ENCODE data around the gene SRRM1. TPM values are rescaled to one million over a fixed set of nuclear protein-coding genes. Genes with fewer than 3 reads are reported as not detected.
"Not testable (repeated sequence)": the region's sequence is repeated elsewhere in the genome, so short reads cannot be mapped to it uniquely, and the experiment has no call there.

Gene SRRM1
- polyA plus RNA-seq, 10 donors: 64.4 to 128 (median 92.3) TPM

DNA sequence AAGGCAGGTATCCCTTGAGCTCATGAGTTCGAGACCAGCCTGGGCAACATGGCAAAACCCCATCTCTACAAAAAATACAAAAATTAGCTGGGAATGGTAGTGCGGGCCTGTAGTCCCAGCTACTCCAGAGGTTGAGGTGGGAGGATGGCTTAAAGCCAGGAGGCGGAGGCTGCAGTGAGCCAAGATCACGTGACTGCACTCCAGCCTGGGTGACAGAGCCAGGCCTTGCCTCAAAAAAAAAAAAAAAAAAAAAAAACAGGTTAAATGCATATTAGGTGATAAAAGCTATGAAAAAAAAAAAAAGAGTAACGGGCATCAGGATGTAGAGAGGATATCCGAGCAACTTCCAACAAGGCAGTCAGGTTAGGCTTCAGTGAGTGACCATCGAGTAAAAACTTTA lies 2.8 kb upstream of the SRRM1 start:
- peak in 2 of 3 donors; percentile 10 to 13 for DNase-seq

DNA sequence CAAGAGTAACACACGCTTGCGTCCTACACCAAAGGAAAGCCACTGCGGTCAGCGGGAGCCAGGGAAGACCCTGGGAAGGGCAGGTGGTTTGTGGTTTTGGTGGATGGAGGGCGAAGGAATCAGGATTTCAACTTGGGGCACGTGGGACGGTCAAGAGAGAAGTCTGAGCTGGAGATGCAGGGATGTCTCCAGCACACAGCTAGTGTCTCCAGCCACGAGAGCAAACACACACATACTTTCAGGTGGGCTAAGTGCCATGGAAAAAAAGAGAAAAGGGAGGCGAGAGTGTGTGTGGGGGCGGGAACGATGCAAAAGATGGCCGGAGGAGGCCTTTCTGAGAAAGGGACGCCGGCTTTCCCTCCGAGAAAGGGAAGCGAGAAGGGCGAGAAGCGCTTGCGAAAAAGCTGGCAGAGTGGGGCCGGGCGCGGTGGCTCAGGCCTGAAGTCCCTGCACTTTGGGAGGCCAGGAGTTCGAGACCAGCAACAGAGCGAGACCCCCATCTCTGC lies 1.4 kb upstream of the SRRM1 start:
- peak; percentile 27 to 83 (median 69) for DNase-seq

DNA sequence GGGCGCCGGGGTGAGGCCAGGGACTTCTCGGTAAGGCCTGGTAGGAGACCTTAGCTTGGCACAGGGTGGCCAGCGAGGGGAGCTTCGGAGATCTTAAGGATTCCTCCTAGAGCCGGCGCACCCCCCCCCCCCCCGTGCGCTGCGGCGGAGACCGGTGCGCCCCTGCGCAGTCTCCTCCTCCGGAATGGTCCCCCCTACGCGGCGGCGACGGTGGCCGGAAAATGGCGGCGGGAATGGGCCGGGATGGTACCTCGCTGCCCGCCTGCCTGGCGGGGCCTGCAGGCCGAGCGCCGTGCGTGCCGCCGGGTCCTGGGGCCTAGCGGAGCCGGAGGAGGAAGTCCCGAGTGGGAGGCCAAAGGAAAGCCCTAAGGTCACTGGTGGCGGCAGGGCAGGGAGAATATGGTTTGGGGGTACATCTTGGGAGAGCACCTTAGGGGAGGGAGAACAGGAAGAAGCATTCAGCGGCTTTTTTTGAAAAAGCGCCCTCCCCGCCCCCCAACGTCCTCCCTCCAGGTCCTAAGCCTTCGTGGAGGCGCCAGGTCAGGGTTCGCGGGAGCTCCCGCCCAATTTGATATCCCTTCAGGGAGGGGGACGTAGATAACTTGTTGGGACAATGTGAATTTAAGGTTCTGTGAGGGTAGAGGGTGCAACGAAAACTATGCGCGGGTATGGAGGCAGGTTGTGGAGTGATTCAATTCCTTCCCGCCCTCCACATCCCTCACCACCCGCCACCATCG lies 429 bp downstream of the SRRM1 start:
- DNase-seq: no peak

DNA sequence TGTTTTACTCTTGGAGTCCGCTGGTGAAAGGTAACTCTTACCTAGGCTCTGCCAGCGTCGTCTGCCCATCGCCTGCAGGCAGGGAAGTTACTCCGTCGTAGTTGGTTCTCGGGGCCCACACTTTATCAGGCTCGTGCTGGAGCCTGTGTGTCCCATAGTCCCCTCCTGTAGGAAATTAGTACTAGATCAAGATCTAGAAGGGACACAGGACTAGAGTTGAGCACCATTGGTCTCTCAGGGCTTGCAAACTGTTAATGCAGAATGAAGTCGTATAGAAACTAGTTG lies 940 bp downstream of the SRRM1 start:
- DNase-seq: peak in 1 of 3 donors; percentile 6

DNA sequence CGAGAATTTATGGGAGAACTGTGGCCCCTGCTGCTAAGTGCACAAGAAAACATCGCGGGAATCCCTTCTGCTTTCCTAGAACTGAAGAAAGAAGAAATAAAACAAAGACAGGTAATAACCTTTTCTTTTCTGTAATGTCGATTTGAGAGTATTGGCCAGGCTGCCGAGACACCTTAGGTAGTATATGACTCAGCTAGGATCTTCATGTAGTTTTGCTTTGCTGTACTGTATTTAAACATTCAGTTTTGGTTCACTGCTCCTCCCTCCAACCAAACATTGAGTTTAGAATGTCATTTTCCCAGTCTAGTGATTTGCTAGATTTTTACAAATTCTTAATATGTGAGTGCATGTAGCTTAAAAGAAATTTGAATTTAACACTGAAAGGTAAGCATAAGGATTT lies 5.8 kb downstream of the SRRM1 start:
- no peak for DNase-seq

DNA sequence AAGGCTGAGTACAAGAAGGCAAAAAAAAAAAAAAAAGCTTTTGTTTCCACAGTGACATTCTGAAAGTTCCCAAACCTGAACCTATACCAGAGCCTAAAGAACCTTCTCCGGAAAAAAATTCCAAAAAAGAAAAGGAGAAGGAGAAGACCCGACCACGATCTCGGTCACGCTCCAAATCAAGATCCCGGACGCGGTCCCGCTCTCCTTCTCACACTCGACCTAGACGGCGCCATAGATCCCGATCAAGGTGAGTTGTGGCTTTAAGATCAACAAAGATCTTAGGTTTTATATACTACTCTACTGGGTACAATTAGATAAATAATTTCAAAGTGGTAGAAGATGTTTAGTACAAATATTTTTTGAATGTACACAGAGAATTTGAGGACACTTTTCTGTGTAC lies 9.3 kb downstream of the SRRM1 start:
- no peak for DNase-seq

DNA sequence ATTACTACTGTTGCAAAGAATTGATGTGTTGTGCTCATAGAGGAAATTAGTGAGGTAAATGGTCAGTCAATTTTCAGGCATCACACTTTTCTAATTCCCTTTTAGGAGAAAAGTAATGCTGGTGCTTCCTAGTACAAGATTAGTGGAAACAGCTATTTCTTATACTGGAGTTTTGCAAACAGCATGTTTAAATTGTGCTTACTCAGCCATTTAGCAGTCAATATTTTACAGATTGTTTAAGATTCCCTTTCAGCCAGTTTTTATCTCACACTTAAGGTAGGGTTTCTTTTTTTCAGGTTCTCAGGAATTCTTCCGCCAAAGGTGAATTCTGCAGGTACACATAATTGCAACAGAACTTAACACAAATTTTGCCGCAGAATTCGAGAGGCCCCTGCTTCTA lies 10.9 kb downstream of the SRRM1 start:
- no peak for DNase-seq

DNA sequence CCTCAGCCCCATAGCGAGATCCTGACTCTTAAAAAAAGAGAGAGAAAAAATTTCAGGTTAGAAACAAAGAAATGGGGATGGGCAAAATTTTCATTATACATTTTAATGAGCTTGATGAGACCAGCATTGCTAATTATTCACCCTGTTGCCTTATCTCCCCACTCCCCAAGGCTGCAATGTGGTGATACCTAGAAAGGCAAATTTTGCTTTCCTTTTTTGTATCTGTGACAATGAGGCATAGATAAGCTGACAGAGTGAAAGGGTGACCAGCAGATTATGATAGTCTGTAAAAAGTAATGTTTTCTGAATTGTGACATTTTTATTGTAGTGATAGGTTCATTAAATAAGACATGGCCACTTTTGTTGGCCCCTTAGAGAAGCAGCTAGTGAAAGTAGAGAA lies 12.9 kb downstream of the SRRM1 start:
- no peak for DNase-seq

DNA sequence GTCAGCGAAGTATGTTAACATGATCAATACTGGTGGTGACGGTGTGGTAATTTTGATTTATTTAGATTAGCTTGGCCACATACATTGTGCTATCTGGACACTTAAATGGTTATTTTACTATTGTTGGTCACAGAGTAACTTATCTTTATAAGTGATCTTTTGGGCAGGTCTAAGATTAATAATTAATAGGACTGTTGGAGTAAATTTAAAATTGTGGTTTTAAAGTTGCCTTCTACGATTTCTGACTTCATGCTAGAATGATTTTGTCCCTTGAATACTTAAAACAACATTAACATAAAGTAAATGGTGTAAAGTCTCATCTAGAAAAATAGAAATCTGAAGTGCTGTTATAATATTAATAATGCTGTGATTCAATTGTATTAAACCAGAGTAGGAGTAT lies 14.7 kb downstream of the SRRM1 start:
- DNase-seq: no peak

DNA sequence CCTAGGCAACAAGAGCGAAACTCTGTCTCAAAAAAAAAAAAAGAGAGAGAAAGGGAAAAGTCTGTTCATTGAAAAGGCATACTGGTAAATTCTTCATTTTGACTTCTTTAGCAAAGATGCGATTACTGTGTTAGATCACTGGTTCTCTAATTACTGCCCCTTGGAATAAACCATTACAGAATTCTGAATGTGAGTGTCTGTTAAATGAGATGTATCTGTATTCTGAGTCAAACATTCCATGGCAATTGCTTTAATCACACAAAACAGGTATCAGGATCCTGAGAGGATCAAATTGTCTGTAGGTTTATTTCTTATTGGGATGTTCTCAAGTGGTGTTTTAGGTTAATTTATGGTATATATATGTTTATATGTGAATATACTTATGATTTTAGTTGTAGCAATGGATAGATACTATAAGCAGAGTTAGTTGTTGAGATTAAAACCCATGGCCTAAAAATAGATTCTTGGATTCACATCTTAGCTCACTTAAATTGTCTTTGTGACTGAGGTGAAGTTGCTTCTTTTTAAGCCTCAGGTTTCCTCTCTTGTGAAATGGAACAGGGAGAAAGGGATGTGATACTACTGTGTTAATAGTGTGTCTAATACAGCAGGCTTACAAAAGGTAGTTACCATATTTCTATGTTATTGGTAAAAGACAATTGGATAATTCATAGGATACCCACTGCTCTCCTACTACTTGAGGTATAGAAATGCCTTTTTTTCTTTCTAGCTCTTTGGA lies 16.2 kb downstream of the SRRM1 start:
- DNase-seq: no peak

DNA sequence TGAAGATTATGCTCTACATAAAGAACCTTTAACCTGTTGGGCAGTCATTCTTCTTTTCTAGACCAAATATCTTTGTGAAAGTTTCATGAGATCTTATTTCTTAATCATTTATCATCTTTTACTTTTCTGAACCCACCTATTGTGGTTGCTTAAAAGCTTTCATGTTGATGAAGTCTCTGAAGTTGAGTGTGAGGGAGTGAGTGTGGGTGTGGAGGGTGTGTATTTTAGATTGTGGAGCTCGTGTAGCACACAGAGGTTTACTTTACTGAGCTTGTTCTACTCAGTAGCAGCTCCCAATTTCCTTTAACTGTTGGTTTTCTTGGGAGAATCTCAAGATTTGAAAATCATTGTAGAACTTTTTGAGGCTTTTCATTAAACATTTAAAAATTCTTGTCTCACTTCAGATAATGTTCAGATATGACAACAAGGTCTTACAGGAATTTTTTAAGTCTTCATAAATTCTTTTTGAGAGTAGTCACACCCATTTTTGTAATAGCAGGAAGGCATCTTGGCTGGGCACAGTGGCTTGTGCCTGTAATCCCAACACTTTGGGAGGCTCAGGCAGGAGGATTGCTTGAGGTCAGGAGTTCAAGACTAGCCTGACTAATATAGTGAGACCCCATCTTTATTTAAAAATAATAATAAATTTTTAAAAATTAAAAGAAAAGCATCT lies 17.0 kb downstream of the SRRM1 start:
- DNase-seq: no peak

DNA sequence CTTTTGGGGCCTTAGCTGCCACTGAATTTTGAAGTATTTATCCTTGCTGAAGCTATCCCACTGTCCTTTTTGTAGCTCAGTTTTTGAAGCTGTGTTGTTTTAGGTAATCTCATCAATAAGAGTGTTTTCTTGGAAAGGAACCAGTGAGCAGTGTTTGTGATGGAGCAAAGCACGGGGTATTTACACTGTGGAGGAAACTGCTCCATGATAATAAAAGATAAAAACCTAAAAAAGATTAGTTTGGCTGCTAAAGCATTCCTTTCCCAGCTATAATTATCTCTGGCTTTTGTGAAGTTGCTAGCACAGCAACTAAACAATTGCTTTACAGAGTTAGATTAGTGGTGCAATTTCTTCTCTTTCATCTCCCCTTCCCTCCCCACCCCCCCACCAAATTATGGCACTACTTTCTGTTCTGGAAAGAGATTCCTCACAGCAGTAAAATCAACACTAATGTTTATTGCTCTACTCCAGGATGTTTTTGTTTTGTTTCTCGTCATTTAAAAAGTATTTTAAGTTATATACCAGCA lies 21.5 kb downstream of the SRRM1 start:
- no peak for DNase-seq

DNA sequence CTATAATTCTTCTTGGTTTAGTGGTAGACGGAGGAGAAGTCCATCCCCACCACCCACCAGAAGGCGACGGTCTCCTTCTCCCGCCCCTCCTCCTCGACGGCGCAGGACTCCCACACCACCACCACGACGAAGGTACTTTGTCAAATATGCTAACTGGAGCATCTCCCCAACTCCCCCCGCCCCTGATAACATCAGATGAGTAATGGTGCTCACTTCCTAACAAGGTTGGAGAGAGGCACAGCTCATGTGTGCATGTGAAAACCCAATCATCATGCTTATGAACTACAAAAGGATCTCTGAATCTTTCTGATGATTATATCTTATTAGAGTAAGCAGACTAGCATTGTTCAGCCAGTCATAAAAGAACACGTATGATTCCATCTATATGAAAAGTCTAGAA lies 23.7 kb downstream of the SRRM1 start:
- no peak for DNase-seq

DNA sequence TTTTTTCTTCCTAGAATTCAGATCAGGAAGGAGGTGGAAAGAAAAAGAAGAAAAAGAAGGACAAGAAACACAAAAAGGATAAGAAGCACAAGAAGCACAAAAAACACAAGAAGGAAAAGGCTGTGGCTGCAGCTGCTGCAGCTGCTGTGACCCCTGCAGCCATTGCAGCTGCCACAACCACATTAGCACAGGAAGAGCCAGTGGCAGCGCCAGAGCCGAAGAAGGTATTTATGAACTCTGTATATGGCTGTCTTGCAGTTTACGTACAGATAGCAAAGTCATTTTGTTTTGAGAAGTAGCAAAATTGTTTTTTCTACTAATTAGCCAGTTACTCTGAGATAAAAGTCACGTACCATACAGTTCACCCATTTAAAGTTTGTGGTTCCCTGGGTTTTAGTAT lies 28.3 kb downstream of the SRRM1 start:
- DNase-seq: not testable (repeated sequence)

DNA sequence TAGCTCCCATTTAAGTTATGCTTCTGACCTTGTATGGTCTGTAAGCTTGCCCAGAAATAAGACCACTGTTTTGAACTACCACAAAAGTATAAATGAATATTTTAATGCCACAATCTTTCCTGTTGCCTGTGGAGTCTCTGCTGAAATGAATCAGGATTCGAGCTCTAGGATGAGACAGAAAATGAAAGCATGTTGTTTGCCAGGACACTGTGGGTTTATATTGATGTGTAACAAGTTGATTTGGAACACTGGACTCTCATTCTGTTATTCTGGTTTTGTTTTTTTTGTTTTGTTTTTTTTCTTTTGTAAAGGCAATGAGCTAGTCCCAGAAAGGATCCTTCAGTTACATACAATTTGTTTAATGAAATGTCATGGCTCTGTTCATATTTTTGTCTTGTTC lies 29.6 kb downstream of the SRRM1 start:
- DNase-seq: not testable (repeated sequence)

DNA sequence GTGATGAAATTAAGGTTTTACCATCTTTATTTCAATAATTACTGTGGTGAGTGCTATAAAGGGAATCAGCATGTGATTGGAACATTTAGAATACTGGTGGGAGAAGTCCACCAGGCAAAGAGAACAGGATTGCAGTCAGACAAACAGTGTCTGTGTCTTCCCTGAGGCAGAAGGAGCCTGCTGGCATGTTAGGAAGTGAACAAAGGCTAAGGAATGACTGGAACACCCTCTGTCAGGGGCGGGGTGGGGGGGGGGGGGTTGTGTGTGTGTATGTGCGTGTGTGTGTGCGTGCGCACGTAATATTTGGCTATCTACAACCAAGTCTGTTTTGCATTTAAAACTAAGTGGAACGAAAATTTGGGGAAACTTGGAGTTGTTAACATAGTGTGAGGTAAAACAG lies 30.2 kb downstream of the SRRM1 start:
- no peak for DNase-seq

DNA sequence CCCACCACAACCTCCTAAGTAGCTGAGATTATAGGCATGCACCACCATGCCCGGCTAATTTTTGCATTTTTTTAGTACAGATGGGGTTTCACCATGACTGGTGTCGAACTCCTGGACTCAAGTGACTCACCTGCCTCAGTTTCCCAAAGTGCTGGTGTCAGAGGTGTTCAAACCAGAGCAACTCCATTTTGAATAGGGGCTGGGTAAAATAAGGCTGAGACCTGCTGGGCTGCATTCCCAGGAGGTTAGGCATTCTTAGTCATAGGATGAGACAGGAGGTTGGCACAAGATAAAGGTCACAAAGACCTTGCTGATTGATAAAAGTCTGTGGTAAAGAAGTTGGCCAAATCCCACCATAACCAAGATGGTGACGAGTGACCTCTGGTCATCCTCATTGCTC lies 35.3 kb downstream of the SRRM1 start:
- not testable (repeated sequence) for DNase-seq

DNA sequence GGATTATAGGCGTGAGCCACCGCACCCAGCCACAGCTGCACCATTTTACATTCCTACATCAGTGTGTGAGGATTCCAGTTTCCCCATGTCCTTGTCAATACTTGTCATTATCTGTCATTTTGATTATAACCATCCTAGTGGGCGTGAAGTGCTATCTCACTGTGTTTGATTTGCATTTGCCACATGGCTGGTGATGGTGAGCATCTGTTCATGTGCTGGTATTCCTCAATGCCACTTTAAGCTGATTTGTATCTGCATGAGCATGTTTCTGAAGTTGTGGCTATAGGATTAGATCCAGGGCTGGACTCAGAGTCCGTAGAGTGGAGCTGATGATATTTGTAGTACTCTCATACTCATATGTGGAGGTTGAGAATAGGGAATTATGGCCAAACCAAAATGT lies 36.6 kb downstream of the SRRM1 start:
- DNase-seq: no peak

DNA sequence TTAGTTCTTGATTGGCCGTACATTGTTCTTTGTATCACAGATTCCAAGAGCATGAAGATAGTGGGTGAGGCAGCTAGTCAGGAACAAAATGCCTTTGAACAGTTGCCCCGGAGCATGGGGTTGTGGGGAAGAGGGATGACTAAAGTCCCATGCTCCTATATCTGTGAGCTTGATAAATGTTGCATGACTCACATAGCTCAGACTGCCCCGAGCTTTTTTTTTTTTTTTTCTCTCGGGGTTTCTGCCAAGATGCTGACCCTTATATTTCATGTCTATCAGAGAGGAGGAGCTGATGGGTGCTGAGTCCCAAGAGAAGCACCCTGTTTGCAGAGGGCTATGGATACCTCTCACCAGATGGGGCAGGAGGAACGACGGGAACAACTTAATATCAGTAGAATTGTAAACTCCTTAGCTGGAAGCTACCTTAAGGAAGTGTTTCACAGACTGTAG lies 40.6 kb downstream of the SRRM1 start:
- peak in 1 of 3 donors; percentile 88 for DNase-seq

DNA sequence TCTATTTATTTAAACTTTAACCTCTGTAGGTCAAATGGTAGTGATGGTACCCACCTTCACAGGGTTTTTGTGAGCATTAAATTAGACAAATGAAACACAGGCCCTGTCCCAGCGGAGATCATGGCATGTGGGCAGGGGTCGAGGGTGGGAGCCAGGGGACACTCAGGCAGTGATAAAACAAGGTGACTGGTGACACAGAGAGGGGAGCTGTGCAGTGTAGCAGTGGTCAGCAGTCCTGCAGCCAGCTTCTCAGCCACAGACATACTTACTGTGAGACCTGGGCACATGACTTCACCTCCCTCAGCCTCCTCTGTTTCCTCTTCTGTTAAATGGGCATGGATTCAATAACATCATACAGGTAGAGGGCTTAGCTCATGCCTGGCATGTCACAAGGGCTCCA lies 44.9 kb downstream of the SRRM1 start:
- DNase-seq: no peak

DNA sequence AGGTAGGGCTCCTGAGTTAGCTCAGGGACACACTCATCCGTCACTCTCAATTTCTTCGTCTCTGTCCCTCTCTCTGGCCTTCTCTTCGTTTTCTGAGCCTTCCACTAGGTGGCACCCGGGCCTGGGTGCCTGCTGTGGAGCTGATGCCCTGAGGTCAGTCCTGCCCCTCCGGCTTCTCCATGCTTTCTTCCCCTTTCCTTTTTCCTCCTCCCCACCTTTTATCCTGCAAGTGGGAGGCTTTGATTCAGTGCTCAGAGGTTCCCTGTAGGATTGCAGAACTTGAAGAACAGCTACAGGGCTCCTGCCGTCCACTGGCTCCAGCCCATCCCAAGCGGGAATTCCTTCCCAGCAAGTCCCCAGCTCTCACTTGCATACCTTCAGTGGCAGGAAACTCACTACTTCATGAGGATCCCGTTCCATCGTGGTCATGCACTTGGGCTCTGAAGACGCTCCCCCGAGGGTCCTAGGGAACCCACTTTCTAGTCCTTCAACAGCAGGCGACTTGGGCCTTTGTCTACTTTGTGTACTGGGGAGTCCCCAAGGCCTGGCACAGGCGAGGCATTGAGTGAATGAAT lies 45.6 kb downstream of the SRRM1 start:
- DNase-seq: peak; percentile 51 to 82 (median 74)

DNA sequence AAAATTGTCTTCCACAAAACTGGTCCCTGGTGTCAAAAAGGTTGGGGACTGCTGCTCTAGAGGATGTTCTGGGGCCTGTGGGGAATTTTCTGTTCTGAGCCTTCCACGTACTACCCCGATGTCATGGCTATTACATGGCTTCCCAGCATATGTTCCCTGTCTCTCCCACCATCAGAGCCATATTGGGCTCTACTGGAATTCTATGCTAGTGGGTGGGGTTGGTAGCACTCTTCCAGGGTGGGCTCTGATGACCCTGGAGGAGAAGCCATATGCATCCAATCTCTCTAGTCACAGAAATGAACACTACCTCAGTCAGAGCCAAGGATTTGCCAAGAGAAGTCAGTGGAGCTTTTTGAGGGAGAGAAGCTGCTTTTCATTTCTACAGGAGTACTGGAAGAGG lies 47.9 kb downstream of the SRRM1 start:
- no peak for DNase-seq
